ENCODE results near the gene AFG1L.

DNA sequence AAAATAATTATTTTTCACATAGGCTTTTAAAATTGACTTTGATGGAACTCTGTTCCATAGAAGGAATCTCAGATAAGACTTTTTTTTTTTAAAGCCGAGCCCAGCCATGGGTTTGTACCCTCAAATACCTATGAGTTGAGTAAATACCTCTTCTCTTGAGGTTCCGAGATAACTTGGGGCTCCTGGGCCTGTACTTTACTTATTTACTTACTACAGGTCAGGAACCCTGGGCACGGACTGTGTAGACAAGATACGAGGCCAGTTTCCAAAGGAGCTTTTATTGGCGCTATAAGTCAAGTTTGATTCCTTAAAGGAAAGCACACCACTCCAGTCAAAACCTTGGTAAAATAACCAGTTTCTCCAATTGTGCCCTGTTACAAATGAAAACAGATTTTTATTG lies 7.5 kb downstream of the AFG1L start:
- TF ChIP-seq YY1 (IDR thresholded peaks at IDR 0.05; ENCODE audit: insufficient read depth, insufficient read length): no peak
- TF ChIP-seq ZNF274 (IDR thresholded peaks at IDR 0.05; ENCODE audit: low read depth, low read length): no peak
- no peak for TF ChIP-seq SUZ12 (IDR thresholded peaks at IDR 0.05; ENCODE audit: extremely low read depth, insufficient read depth, insufficient read length)
